Fibroblast of skin of right biceps (primary cell): ENCODE results near the gene PLS3.

Experiments used
- DNase-seq: peaks from one replicate; pipeline ENCODE4 v3.0.0-alpha.2; 2013

Gene PLS3

GRCh38 chrX:115696939-115697338, 136.0 kb downstream of the PLS3 start:
- no peak for DNase-seq

- DNase-seq = no peak
Observed at GRCh38 chrX:115697806-115698205, 136.8 kb downstream of the PLS3 start.
